ENCODE measurements around the gene CACNA2D4. TPM values are rescaled to one million over a fixed set of nuclear protein-coding genes. Genes with fewer than 3 reads are reported as not detected.

The CACNA2D4 gene
- 1 to 10 TPM; 1.5 to 2.6 (median 2.0) TPM for total RNA-seq

DNA sequence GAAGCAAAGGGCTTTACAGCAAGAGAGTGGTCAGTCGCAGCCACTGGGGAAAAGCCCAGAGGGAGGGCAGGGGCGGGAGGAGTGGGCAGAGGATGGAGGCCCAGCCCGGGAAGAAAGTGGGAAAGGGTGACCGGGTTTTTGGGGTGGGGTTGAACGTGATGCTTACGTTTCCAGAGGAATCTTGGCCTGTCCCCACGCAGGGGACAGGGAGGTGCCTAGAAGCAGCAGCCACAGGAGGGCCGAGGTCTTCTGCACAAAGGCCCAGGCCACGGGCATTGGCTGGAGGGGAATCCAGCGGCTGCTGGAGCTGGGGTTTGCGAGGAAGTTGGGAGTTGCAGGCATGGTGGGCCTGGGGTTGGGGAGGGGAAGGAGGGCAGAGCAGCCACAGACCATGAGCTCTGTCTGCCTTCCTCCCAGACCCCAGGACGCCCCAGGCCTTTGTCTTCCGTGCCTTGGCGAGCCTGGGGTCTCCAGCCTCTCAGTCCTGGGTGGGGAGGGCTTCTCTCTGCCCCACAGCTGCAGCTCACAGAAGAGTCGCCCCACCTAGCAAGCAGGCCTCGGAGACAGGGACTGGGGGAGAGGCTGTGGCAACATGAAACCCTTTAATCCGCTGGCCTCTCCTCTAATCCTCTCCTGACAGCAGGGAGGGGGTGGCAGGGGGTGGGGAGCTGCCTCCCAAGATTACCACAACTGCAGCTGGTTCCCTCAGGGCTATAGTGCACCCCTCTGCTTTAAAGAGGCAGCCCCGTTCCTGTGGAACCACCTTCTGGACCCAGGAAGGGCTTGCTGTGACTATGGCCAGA is at the start of gene CACNA2D4:
TSS of gene CACNA2D4 (minus strand) at position 572 of the 803 bp plus-strand sequence. CDS start at position 393, 179 bp downstream.
- no peak for DNase-seq
- WGBS, 2 donors = 69 to 81% methylated on average over 11 to 16 of the region's 18 CpGs
- intact Hi-C loops (cut with DNase I) = no loop called here
- no peak within 1 kb of the TSS for H3K4me3 ChIP-seq (replicated peaks in 1 of 3)
- no peak for TF ChIP-seq CTCF (IDR thresholded peaks at IDR 0.05)
- TF ChIP-seq POLR2A (IDR thresholded peaks at IDR 0.05) = no peak
- no peaks in the 10 kb centered on the region for H3K27me3 ChIP-seq
- H3K27ac ChIP-seq = no peak within 1 kb of the TSS
- peaks cover 0 to 6% of the 10 kb centered on the region in 2 donors for H3K4me1 ChIP-seq
- no peaks in the 10 kb centered on the region for H3K36me3 ChIP-seq
- no peaks in the 10 kb centered on the region for H3K9me3 ChIP-seq

GRCh38 chr12:1966561-1967226 is 48.2 kb upstream of the CACNA2D4 start:
- Histone ChIP-seq H3K27ac (no peak overlapping the region), H3K4me1 (no peaks in the 10 kb centered on the region), H3K4me3 (replicated peaks in 1 of 3) (no peak overlapping the region), H3K9me3 (no peaks in the 10 kb centered on the region), H3K36me3 (peaks cover 3 to 13% of the 10 kb centered on the region in 2 donors), H3K27me3 (no peaks in the 10 kb centered on the region)
- no peak for DNase-seq
- intact Hi-C loops (cut with DNase I) = no loop called here
- TF ChIP-seq POLR2A (IDR thresholded peaks at IDR 0.05) (no peak), CTCF (IDR thresholded peaks at IDR 0.05) (no peak)
- WGBS, 2 donors = 89 to 97% methylated on average over 4 of the region's 4 CpGs

- Histone ChIP-seq H3K27ac (no peak overlapping the region), H3K4me3 (replicated peaks in 1 of 3) (no peak overlapping the region), H3K27me3 (no peaks in the 10 kb centered on the region), H3K36me3 (peaks cover 3 to 13% of the 10 kb centered on the region in 2 donors), H3K4me1 (no peaks in the 10 kb centered on the region), H3K9me3 (no peaks in the 10 kb centered on the region)
- intact Hi-C loops (cut with DNase I) = no loop called here
- 89 to 93% methylated on average over 2 of the region's 2 CpGs for WGBS, 2 donors
- no peak for DNase-seq
- no peak for TF ChIP-seq CTCF (IDR thresholded peaks at IDR 0.05)
- TF ChIP-seq POLR2A (IDR thresholded peaks at IDR 0.05) = no peak
These were observed 47.5 kb upstream of the CACNA2D4 start for GRCh38 chr12:1965916-1966315.

DNA sequence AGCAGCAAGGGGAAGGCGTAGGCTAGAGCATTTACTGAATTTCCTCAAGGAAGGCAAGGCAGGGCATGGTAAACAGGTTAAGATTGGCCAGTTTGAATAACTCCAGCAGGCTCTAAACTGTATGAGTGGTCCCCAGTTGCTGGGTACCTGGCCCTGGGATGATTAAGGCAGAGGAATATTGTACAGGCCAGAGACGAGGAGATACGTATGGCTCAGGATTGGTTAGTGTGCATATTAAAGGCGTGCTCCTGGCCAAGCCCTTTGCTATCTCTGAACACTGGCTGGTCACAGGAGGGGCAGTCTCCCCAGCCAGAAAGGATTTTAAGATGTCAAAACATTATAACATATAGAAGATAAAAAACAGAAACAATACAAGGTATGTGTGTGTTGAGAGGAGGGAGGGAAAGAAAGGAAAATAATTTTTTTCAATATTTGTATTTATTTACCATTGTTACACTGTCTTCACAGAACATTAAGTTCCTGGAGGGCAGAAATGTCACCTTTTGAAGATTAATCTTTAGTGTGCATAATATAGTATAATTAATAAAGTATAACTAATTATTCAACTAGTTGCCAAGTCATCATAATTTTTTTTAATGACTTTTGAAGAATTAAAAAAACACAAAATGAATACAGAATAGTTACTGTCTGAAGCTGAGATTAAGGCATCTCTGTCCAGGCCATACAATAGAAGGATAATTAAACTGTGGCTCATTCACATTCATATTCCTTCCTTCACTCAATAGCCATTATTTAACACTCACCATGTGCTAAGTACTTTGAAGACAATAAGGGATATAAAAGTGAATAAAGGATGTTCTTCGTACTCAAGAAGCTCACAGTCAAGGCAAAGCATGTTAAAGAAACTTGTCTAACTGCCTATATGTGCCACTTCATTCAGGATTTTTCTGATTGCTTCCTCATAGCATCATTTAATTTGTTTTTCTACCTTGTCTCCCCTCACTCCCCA is 43.9 kb upstream of the CACNA2D4 start:
- Histone ChIP-seq H3K4me1 (no peaks in the 10 kb centered on the region), H3K4me3 (replicated peaks in 1 of 3) (no peak overlapping the region), H3K36me3 (peaks cover 3 to 13% of the 10 kb centered on the region in 2 donors), H3K27me3 (no peaks in the 10 kb centered on the region), H3K27ac (no peak overlapping the region), H3K9me3 (no peaks in the 10 kb centered on the region)
- WGBS, 2 donors = 91 to 95% methylated on average over 5 of the region's 5 CpGs
- TF ChIP-seq CTCF (IDR thresholded peaks at IDR 0.05) (no peak), POLR2A (IDR thresholded peaks at IDR 0.05) (no peak)
- no peak for DNase-seq
- intact Hi-C loops (cut with DNase I) = no loop called here

Data from thyroid gland (tissue), 4 donors.